Hematopoietic multipotent progenitor cell treated with erythropoietin and hydrocortisone succinate and interleukin-3 and kit ligand, for 17 days (in vitro differentiated cells): ENCODE results near the gene SLC37A1.

Experiments
- DNase-seq: peaks from one replicate; pipeline ENCODE4 v3.0.0-alpha.2; 2015; ENCODE audit warnings: low spot score

Gene SLC37A1

GRCh38 chr21:42545317-42545716 lies 31.7 kb downstream of the SLC37A1 start:
- DNase-seq = no peak

GRCh38 chr21:42545745-42546144 lies 32.1 kb downstream of the SLC37A1 start:
- DNase-seq = peak; percentile 39

- DNase-seq = no peak
Measured at GRCh38 chr21:42546433-42546832, 32.8 kb downstream of the SLC37A1 start.

DNA sequence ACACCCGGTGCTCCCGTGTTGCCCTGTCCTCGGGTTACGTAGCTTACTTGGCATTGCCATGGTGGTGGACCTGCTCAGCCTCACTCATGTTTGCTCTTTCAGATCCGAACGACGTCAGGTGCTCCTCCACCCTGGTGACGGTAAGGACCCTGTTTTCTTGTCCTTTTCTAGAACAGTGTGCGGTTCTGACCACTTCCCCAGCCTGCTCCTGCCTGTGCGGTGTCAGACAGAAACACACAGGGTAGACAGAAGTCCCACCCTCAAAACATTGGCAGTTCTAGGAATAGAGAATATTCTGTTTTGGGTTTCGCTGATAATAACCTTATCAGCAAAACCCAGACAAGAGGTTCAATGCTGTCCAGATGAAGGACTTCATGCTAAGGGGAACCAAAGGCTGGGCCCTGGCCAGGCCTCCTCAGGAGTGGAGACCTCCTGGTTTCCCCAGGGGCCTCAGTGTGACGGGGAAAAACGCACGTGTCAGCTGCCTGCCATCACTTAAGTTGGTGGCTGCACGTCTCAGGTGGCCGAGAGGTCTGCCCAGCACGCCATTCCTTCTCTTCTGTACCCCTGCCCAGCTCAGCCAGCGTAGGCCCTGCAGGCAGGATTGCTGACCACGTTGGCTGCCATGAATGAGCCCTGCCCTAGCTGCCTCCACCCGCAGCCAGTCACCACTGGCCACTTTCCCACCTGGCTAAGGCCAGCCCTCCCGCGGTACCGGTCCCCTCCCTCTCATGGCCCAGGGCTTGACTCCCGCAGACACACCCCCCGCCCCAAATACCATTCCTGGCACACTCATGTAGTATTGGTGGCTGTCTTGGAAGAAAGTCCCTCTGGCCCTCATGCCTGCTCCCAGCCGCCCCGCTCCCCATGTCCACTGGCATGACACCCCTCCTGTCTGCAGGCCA lies 33.6 kb downstream of the SLC37A1 start:
- DNase-seq = peak; percentile 49

GRCh38 chr21:42547906-42548365 lies 34.3 kb downstream of the SLC37A1 start:
- DNase-seq = no peak

GRCh38 chr21:42548687-42549406 lies 35.2 kb downstream of the SLC37A1 start:
- DNase-seq = no peak

DNA sequence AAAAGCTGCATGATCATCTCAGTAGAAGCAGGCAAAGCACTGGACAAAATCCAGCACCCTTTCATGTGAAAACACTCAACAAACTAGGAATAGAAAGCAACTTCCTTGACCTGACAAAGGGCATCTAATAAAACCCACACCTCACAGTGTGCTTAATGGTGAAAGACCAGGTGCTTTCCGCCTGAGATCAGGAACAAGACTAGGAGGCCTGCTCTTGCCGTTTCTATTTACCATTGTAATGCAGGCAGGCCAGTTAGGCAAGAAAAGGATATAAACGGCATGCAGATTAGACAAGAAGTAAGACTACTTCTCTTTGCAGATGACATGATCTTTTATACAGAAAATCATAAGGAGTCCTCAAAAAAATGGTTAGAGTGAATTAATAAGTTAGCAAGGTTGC lies 37.2 kb downstream of the SLC37A1 start:
- no peak for DNase-seq

- no peak for DNase-seq
Measured at GRCh38 chr21:42552407-42553336, 39.0 kb downstream of the SLC37A1 start.

DNA sequence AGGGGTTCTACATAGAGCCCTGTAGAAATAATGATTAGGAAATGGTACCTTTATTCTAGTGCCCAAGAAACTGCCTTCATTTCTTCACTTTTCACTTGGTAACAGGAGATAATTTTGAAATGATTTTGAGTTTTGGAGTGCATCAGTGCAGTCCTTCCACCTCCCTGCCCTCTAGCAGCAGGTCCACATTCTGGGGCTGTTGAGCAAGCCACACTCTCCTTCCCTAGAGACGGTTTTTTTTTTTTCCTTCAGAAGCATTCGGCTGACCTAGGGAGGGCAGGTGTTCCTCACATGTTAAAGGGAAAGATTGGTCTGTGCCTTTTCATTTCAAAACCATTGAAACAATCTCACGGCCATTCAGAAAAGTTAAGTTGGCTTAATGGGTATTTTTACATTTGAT lies 39.8 kb downstream of the SLC37A1 start:
- no peak for DNase-seq

GRCh38 chr21:42554251-42554961 lies 40.8 kb downstream of the SLC37A1 start:
- no peak for DNase-seq

DNA sequence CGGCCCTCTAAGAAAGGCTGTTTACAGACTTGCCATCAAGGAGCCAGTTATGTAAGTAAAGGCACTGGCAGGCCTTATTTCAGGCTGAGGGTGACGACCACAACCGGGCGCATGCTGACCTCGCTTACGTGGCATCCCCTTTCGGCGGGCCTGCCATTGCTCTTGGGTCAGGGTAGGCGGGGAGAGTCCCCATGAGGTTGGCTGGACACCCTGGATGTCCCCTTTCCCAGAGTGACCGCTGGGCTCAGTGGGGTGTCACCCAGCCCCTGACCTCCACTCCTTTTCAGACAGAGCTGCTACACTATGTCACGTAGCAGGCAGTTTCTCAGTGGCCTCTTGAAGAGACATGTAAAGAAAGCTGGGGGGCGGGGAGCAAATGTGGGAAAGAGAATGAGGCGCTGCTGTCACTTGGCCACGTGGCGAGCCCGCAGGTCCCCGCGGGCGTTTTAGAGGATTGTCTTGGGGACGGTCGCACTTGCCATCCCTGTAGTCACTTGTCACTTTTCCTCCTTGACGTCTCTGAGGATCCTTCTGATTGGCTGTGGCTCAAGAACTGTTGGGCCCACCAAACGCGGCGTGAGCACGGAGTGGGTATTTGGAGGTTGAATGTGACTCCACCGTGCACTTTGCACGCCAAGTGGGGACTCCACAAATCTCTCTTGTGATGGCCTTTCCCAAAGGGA lies 42.2 kb downstream of the SLC37A1 start:
- no peak for DNase-seq

- no peak for DNase-seq
Measured at GRCh38 chr21:42556476-42556875, 42.8 kb downstream of the SLC37A1 start.

GRCh38 chr21:42556960-42557359 lies 43.3 kb downstream of the SLC37A1 start:
- DNase-seq = no peak

DNA sequence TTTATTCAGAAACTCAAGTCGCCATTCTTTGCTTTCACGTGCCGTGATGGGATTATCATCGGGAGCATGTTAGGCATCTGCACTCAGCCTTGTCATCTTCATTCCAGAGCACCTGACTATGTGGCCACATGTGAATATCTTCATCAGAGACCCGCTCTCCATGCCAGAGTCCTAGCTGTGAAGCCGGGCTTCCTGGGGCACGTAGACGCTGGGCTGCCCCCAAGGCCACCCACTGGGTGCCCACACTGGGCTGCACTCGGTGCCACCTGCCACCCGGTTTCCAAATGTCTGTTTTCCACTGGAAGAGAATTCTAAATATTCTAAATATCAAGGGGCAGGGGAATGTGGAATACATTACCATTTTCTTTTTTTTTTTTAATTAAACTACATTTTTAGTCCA lies 43.8 kb downstream of the SLC37A1 start:
- no peak for DNase-seq

GRCh38 chr21:42558368-42558767 lies 44.7 kb downstream of the SLC37A1 start:
- no peak for DNase-seq

DNA sequence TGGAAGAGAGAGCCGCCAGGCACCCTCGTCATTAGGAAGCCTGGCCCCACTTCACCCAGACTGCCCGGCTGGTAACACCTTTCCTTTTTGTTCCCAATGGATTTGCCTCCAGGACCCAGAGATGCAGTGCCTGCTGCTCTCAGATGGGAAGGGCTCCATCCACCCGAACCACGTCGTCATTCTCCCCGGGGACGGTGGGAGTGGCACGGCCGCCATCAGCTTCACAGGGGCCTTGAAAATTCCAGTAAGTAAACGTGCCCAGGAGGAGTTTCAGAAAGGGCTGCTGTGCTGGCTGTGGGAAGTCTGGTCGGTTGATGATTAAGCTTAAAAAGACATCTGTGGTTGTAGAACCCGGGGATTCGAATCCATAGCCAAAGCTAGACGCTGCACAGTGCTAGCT lies 45.2 kb downstream of the SLC37A1 start:
- DNase-seq = no peak

DNA sequence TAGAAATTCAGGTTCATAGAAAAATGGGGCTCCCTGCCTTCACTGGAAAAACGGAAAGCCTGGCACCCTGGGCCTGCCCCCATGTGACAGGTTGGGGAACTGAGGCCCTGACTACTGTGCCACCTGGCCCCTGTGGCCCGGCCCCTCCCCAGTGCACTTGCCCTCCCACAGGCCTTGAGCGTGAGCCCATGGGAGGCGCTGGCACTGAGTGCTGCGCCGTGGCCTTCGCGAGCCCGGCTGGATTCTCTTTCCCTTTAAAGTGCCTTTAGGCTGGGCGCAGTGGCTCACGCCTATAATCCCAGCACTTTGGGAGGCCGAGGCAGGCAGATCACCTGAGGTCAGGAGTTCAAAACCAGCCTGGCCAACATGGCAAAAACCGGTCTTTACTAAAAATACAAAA lies 45.7 kb downstream of the SLC37A1 start:
- DNase-seq = no peak

DNA sequence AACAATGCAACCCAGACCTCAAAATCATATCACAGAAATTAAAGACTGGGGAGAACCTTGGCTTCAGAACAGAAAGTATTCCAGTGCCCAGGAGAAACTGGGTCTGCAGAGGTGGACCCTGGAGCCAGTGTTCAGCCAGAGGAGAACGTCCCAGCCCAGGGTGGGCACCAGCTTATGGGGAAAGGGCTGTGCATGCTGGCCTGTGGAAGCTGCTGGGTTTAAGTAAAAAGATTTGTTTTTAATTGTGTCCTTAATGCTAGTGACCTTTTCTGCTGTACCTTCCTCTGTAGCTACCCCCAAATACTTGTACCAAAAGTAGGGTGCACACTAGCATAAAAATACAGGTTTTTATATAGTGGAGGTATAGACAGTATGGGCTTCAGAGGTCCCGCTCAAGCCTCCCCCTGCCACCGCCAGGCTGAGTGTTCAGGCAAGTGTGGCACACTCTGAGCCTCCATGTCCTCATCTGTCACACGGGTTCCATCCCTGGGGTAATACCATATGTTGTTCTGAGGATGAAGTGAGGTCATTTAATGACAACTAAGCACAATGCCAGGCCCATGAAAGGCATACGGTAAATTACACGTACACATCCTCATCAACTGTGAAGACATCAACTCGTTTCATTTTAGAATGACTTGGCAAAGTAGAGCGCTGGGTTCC lies 47.0 kb downstream of the SLC37A1 start:
- DNase-seq = no peak

DNA sequence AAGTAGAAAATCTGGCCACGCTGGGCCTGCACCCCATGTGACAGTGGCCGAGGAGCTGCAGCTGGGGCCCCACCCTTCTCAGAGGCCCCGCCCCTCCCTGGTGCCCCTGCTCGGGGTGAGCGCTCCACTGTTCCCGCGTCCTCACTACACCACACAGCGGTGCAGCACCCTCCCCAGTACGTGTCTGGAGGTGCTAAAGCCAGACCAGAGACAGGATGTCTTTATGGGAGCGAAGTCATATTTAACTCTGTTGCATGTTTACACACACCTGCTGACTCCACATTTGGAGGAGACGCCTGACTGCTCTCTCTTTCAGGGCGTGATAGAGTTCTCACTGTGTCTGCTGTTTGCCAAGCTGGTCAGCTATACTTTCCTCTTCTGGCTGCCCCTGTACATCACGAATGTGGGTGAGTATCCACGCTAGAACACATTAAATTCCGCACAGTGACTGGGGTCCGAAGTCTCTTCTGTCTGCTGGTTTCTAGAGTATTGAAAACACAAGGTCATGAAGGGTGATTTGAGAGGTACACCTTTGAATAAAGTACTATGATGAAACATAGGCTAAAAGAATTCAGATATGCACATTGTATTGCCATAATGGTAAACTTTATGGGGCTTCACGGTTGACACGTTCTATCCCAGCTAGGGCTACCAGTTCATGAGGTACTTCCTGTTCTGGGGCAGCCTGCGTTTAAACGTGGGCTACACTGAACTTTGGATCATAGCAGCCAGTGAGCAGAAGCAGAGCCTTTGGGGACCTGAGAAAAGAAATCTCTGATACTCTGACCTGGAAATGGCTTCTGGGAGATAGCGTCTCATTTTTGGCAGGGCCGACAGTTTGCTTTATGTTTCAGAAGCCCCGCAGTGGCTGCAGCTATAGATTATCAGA lies 48.4 kb downstream of the SLC37A1 start:
- DNase-seq = no peak
